ENCODE data around the gene GTF2I. TPM values are rescaled to one million over a fixed set of nuclear protein-coding genes. Genes with fewer than 3 reads are reported as not detected.
"Not testable (repeated sequence)": the region's sequence is repeated elsewhere in the genome, so short reads cannot be mapped to it uniquely, and the experiment has no call there.

The GTF2I gene
- total RNA-seq, 1 donor from 2014 or later = 229 TPM

GRCh38 chr7:74656837-74657691 lies 454 bp upstream of the GTF2I start:
- peak; percentile 96 for DNase-seq

GRCh38 chr7:74658178-74659004 lies 873 bp downstream of the GTF2I start:
- DNase-seq = peak; percentile 86

- DNase-seq = not testable (repeated sequence)
Observed at GRCh38 chr7:74660202-74660601, 2.7 kb downstream of the GTF2I start.

GRCh38 chr7:74661836-74662794 lies 4.6 kb downstream of the GTF2I start:
- DNase-seq = not testable (repeated sequence)

- DNase-seq = no peak
Observed at GRCh38 chr7:74665296-74665938, 7.9 kb downstream of the GTF2I start.

GRCh38 chr7:74667013-74667412 lies 9.5 kb downstream of the GTF2I start:
- not testable (repeated sequence) for DNase-seq

GRCh38 chr7:74667520-74667919 lies 10.0 kb downstream of the GTF2I start:
- DNase-seq = not testable (repeated sequence)

GRCh38 chr7:74671602-74672001 lies 14.1 kb downstream of the GTF2I start:
- no peak for DNase-seq

GRCh38 chr7:74672343-74672915 lies 14.9 kb downstream of the GTF2I start:
- no peak for DNase-seq

- DNase-seq = no peak
Observed at GRCh38 chr7:74674166-74674565, 16.6 kb downstream of the GTF2I start.

GRCh38 chr7:74682829-74683228 lies 25.3 kb downstream of the GTF2I start:
- DNase-seq = no peak

- no peak for DNase-seq
Observed at GRCh38 chr7:74683799-74684198, 26.3 kb downstream of the GTF2I start.

GRCh38 chr7:74684473-74684872 lies 27.0 kb downstream of the GTF2I start:
- no peak for DNase-seq

- DNase-seq = no peak
Observed at GRCh38 chr7:74684921-74685320, 27.4 kb downstream of the GTF2I start.

- no peak for DNase-seq
Observed at GRCh38 chr7:74690474-74690873, 33.0 kb downstream of the GTF2I start.

GRCh38 chr7:74704419-74704818 lies 46.9 kb downstream of the GTF2I start:
- not testable (repeated sequence) for DNase-seq

GRCh38 chr7:74707238-74707637 lies 49.7 kb downstream of the GTF2I start:
- no peak for DNase-seq

GRCh38 chr7:74708569-74709275 lies 51.2 kb downstream of the GTF2I start:
- DNase-seq = no peak

GRCh38 chr7:74709880-74710671 lies 52.6 kb downstream of the GTF2I start:
- no peak for DNase-seq

- DNase-seq = no peak
Observed at GRCh38 chr7:74713567-74713966, 56.0 kb downstream of the GTF2I start.
